Thyroid gland (tissue), 4 donors: Measurements from ENCODE around the gene S1PR4. TPM values are rescaled to one million over a fixed set of nuclear protein-coding genes. Genes with fewer than 3 reads are reported as not detected.

Experiments
- DNase-seq, 2 donors: peaks; one replicate each; pipeline ENCODE4 v3.0.0-alpha.2; 2019
- H3K27ac ChIP-seq, 3 donors: fragments of 200-600 bp; sonication (generic); 1 replicate in 2 of 3; 2 replicates in 1 of 3; pipeline ENCODE4 v1.5.1; 2016 to 2019; ENCODE audit warnings: mild to moderate bottlenecking in 1 of 3, moderate library complexity in 1 of 3
- H3K27me3 ChIP-seq: fragments of 200-600 bp; sonication (generic); one replicate; pipeline ENCODE4 v1.5.1; 2019
- H3K36me3 ChIP-seq, 2 donors: fragments of 200-600 bp; sonication (generic); one replicate each; pipeline ENCODE4 v1.5.1; 2016 to 2019
- H3K4me1 ChIP-seq, 2 donors: fragments of 200-600 bp; sonication (generic); one replicate each; pipeline ENCODE4 v1.5.1; 2017 to 2019
- H3K4me3 ChIP-seq, 3 donors: fragments of 200-600 bp; sonication (generic); replicated peaks in 1 of 3; 1 replicate in 2 of 3; 2 replicates in 1 of 3; pipeline ENCODE4 v1.5.1; 2016; ENCODE audit warnings: mild to moderate bottlenecking in 1 of 3
- H3K9me3 ChIP-seq: fragments of 200-600 bp; sonication (generic); one replicate; pipeline ENCODE4 v1.5.1; 2017
- POLR2A ChIP-seq, 2 donors: fragments of 450-650 bp; IDR thresholded peaks; one replicate each; pipeline ENCODE4 v1.6.1; 2017; ENCODE audit warnings: antibody characterized with exemption in 2 of 2, mild to moderate bottlenecking in 2 of 2, moderate library complexity in 1 of 2
- WGBS, 2 donors: methylation state at CpG; one replicate each; pipeline ENCODE4 v1.1.5; 2017; 5-methylcytosine and 5-hydroxymethylcytosine counted together
- intact Hi-C: fragments of 100-400 bp; cut with DNase I; formaldehyde crosslinking; loops from one replicate; pipeline ENCODE4 v1.15.1; 2023
- total RNA-seq, 4 donors: library from RNA; depleted of rRNA; stranded (reverse); fragments of >200 nt; gene quantifications; one replicate each; pipeline ENCODE4 v1.2.3, GENCODE V29; 2016
- TF ChIP-seq, protein P1 (sequence below), 6 experiments: fragments of 200-600 bp in 3 of 6; fragments of 450-650 bp in 3 of 6; sonication (generic) in 3 of 6; IDR thresholded peaks; one replicate each; pipeline ENCODE4 v1.5.1; 2016 to 2019; ENCODE audit warnings: antibody characterized with exemption in 6 of 6, mild to moderate bottlenecking in 2 of 6, inconsistent platforms in 1 of 6, moderate library complexity in 1 of 6

Gene S1PR4
- total RNA-seq, 4 donors from 2014 or later, result 2.1 to 5.4 (median 3.4) TPM

- Histone ChIP-seq H3K9me3 (no peaks in the 10 kb centered on the region), H3K4me3 (no peak overlapping the region), H3K27ac (peak overlapping the region; percentile 94 to 98 (median 97)), H3K36me3 (no peaks in the 10 kb centered on the region), H3K4me1 (peaks cover 18 to 39% of the 10 kb centered on the region in 2 donors), H3K27me3 (no peaks in the 10 kb centered on the region)
- WGBS, 2 donors, result 25 to 43% methylated on average over 16 to 17 of the region's 17 CpGs
- TF ChIP-seq, protein P1, sequence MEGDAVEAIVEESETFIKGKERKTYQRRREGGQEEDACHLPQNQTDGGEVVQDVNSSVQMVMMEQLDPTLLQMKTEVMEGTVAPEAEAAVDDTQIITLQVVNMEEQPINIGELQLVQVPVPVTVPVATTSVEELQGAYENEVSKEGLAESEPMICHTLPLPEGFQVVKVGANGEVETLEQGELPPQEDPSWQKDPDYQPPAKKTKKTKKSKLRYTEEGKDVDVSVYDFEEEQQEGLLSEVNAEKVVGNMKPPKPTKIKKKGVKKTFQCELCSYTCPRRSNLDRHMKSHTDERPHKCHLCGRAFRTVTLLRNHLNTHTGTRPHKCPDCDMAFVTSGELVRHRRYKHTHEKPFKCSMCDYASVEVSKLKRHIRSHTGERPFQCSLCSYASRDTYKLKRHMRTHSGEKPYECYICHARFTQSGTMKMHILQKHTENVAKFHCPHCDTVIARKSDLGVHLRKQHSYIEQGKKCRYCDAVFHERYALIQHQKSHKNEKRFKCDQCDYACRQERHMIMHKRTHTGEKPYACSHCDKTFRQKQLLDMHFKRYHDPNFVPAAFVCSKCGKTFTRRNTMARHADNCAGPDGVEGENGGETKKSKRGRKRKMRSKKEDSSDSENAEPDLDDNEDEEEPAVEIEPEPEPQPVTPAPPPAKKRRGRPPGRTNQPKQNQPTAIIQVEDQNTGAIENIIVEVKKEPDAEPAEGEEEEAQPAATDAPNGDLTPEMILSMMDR (IDR thresholded peaks at IDR 0.05), result peak in 2 of 6 experiments; percentile 15 to 25
- TF ChIP-seq POLR2A (IDR thresholded peaks at IDR 0.05), result peak in 1 of 2 donors; percentile 70
- peak; percentile 98 for DNase-seq
- intact Hi-C loops, result no loop called here
Observed at GRCh38 chr19:3175781-3176714, 2.5 kb upstream of the S1PR4 start.

GRCh38 chr19:3176715-3177501 is 1.7 kb upstream of the S1PR4 start:
- 92 to 95% methylated on average over 4 to 7 of the region's 11 CpGs for WGBS, 2 donors
- peaks cover 18 to 32% of the 10 kb centered on the region in 2 donors for H3K4me1 ChIP-seq
- DNase-seq, result peak; percentile 59 to 66
- no peaks in the 10 kb centered on the region for H3K27me3 ChIP-seq
- H3K36me3 ChIP-seq, result no peaks in the 10 kb centered on the region
- intact Hi-C loops, result no loop called here
- no peaks in the 10 kb centered on the region for H3K9me3 ChIP-seq
- TF ChIP-seq, protein P1 (IDR thresholded peaks at IDR 0.05), result no peak
- peak in 1 of 2 donors; percentile 28 for TF ChIP-seq POLR2A (IDR thresholded peaks at IDR 0.05)
- peak overlapping the region; percentile 94 to 98 (median 97) for H3K27ac ChIP-seq
- no peak overlapping the region for H3K4me3 ChIP-seq

DNA sequence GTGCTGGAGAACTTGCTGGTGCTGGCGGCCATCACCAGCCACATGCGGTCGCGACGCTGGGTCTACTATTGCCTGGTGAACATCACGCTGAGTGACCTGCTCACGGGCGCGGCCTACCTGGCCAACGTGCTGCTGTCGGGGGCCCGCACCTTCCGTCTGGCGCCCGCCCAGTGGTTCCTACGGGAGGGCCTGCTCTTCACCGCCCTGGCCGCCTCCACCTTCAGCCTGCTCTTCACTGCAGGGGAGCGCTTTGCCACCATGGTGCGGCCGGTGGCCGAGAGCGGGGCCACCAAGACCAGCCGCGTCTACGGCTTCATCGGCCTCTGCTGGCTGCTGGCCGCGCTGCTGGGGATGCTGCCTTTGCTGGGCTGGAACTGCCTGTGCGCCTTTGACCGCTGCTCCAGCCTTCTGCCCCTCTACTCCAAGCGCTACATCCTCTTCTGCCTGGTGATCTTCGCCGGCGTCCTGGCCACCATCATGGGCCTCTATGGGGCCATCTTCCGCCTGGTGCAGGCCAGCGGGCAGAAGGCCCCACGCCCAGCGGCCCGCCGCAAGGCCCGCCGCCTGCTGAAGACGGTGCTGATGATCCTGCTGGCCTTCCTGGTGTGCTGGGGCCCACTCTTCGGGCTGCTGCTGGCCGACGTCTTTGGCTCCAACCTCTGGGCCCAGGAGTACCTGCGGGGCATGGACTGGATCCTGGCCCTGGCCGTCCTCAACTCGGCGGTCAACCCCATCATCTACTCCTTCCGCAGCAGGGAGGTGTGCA is 587 bp downstream of the S1PR4 start:
- no peaks in the 10 kb centered on the region for H3K36me3 ChIP-seq
- no peak for DNase-seq
- WGBS, 2 donors, result 89 to 90% methylated on average over 31 to 35 of the region's 52 CpGs
- H3K4me3 ChIP-seq, result no peak overlapping the region
- no peaks in the 10 kb centered on the region for H3K9me3 ChIP-seq
- H3K27ac ChIP-seq, result peak overlapping the region in 2 of 3 donors; percentile 17 to 49
- intact Hi-C loops, result no loop called here
- TF ChIP-seq POLR2A (IDR thresholded peaks at IDR 0.05), result no peak
- TF ChIP-seq, protein P1 (IDR thresholded peaks at IDR 0.05), result no peak
- peaks cover 18 to 23% of the 10 kb centered on the region in 2 donors for H3K4me1 ChIP-seq
- H3K27me3 ChIP-seq, result no peaks in the 10 kb centered on the region

- Histone ChIP-seq H3K27me3 (no peaks in the 10 kb centered on the region), H3K4me1 (peaks cover 20 to 24% of the 10 kb centered on the region in 2 donors), H3K36me3 (no peaks in the 10 kb centered on the region), H3K27ac (no peak overlapping the region), H3K4me3 (no peak overlapping the region), H3K9me3 (no peaks in the 10 kb centered on the region)
- DNase-seq, result no peak
- no peak for TF ChIP-seq POLR2A (IDR thresholded peaks at IDR 0.05)
- TF ChIP-seq, protein P1 (IDR thresholded peaks at IDR 0.05), result no peak
- intact Hi-C loops, result no loop called here
- WGBS, 2 donors, result 93 to 100% methylated on average over 1 to 19 of the region's 31 CpGs
Observed at GRCh38 chr19:3179739-3180293, 1.2 kb downstream of the S1PR4 start.
